ENCODE measurements around the gene SUMO3. TPM values are rescaled to one million over a fixed set of nuclear protein-coding genes. Genes with fewer than 3 reads are reported as not detected.

Gene SUMO3
- total RNA-seq, 1 experiment from 2014 or later = 81.7 TPM

DNA sequence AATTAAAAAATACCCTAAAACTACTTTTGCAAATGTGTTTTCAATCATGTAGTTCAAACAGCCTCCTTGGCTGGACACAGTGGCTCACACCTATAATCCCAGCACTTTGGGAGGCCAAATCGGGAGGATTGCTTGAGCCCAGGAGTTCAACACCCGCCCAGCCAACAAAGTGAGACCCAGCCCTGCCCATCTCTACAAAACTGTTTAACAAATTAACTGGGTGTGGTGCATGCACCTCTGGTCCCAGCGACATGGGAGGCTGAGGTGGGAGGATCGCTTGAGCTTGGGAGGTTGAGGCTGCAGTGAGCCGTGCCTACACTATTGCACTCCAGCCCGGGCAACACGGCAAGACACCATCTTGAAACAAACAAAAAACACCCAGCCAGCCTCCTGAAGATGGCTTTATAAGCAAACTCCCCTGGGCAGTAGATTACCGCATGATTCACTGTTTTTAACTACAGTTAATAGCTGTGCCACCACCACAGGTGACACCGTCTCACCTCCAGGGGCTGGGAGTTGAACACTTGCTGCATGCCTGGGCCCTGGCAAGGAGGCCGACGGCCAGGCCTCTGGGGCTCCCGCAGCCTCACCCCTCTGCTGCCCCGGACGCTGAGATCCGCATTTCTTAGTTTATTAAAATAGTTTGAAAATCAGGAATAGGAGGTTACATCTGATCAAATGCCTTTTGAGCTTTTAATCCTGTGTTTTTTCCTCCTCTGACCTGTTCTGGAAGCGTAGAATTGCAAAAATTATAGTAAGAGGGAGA, 39.4 kb upstream of the SUMO3 start:
- ChIA-PET CTCF (no interaction called here), POLR2A (no interaction called here)
- H3K27me3 Mint-ChIP-seq (ENCODE audit: low read depth) = no peaks in the 10 kb centered on the region
- ATAC-seq (no peak), DNase-seq (ENCODE audit: low spot score) (no peak)
- H3K36me3 Mint-ChIP-seq = peaks cover 62% of the 10 kb centered on the region
- no peaks in the 10 kb centered on the region for H3K9me3 Mint-ChIP-seq
- no peak overlapping the region for H3K27ac Mint-ChIP-seq
- no peak for TF ChIP-seq NFYB (CRISPR knock-in tag; conservative IDR thresholded peaks at IDR 0.05; ENCODE audit: low read depth)
- TF ChIP-seq, protein P1, sequence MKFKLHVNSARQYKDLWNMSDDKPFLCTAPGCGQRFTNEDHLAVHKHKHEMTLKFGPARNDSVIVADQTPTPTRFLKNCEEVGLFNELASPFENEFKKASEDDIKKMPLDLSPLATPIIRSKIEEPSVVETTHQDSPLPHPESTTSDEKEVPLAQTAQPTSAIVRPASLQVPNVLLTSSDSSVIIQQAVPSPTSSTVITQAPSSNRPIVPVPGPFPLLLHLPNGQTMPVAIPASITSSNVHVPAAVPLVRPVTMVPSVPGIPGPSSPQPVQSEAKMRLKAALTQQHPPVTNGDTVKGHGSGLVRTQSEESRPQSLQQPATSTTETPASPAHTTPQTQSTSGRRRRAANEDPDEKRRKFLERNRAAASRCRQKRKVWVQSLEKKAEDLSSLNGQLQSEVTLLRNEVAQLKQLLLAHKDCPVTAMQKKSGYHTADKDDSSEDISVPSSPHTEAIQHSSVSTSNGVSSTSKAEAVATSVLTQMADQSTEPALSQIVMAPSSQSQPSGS (CRISPR knock-in tag; IDR thresholded peaks at IDR 0.05; ENCODE audit: borderline replicate concordance, low read depth) = no peak
- no peak for TF ChIP-seq HMGA2 (CRISPR knock-in tag; IDR thresholded peaks at IDR 0.05)
- TF ChIP-seq, protein P2, sequence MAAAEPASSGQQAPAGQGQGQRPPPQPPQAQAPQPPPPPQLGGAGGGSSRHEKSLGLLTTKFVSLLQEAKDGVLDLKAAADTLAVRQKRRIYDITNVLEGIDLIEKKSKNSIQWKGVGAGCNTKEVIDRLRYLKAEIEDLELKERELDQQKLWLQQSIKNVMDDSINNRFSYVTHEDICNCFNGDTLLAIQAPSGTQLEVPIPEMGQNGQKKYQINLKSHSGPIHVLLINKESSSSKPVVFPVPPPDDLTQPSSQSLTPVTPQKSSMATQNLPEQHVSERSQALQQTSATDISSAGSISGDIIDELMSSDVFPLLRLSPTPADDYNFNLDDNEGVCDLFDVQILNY (CRISPR knock-in tag; IDR thresholded peaks at IDR 0.05) = no peak
- TF ChIP-seq, protein P3, sequence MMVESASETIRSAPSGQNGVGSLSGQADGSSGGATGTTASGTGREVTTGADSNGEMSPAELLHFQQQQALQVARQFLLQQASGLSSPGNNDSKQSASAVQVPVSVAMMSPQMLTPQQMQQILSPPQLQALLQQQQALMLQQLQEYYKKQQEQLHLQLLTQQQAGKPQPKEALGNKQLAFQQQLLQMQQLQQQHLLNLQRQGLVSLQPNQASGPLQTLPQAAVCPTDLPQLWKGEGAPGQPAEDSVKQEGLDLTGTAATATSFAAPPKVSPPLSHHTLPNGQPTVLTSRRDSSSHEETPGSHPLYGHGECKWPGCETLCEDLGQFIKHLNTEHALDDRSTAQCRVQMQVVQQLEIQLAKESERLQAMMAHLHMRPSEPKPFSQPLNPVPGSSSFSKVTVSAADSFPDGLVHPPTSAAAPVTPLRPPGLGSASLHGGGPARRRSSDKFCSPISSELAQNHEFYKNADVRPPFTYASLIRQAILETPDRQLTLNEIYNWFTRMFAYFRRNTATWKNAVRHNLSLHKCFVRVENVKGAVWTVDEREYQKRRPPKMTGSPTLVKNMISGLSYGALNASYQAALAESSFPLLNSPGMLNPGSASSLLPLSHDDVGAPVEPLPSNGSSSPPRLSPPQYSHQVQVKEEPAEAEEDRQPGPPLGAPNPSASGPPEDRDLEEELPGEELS (CRISPR knock-in tag; IDR thresholded peaks at IDR 0.05) = no peak
- no peak for TF ChIP-seq SMAD4 (CRISPR knock-in tag; IDR thresholded peaks at IDR 0.05)
- no peak for TF ChIP-seq NR3C1 (CRISPR knock-in tag; conservative IDR thresholded peaks at IDR 0.05; ENCODE audit: low read depth)
- no peak overlapping the region for H3K4me3 Mint-ChIP-seq
- 0 out of 2 replicates have a peak, but pooled peaks cover 2% of the 10 kb centered on the region for H3K4me1 Mint-ChIP-seq

DNA sequence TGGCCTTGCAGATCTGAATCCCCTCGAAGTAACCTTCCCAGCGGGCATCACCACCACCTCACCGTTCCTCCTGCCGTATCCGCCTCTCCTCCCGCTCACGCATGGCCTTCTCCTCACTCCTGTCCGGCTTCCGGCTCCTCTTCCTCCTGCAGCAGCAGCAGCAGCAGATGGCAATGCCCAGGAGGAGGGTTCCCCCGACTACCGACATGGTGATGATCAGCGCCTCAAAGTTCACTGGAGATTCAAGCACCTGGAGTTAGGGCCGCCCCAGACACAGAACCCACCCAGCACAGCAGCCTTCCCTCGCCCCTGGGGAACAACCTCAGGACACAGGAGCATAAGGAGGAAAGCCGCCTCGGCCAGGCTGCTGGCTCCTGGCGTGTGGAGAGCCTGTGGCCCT, 38.3 kb upstream of the SUMO3 start:
- Mint-ChIP-seq H3K4me1 (no peaks in the 10 kb centered on the region), H3K9me3 (no peaks in the 10 kb centered on the region), H3K4me3 (no peak overlapping the region), H3K36me3 (peaks cover 64% of the 10 kb centered on the region), H3K27me3 (ENCODE audit: low read depth) (no peaks in the 10 kb centered on the region), H3K27ac (no peak overlapping the region; the same call in 1 of the 2 replicates)
- TF ChIP-seq FOXK1 (CRISPR knock-in tag; IDR thresholded peaks at IDR 0.05) (no peak), JAZF1 (CRISPR knock-in tag; IDR thresholded peaks at IDR 0.05) (no peak), NR2C2 (CRISPR knock-in tag; IDR thresholded peaks at IDR 0.05) (no peak), ZNF396 (CRISPR knock-in tag; IDR thresholded peaks at IDR 0.05; ENCODE audit: borderline replicate concordance) (no peak), SMAD3 (CRISPR knock-in tag; IDR thresholded peaks at IDR 0.05; ENCODE audit: borderline replicate concordance) (no peak), NFYB (CRISPR knock-in tag; conservative IDR thresholded peaks at IDR 0.05; ENCODE audit: low read depth) (no peak)
- TF ChIP-seq, protein P4, sequence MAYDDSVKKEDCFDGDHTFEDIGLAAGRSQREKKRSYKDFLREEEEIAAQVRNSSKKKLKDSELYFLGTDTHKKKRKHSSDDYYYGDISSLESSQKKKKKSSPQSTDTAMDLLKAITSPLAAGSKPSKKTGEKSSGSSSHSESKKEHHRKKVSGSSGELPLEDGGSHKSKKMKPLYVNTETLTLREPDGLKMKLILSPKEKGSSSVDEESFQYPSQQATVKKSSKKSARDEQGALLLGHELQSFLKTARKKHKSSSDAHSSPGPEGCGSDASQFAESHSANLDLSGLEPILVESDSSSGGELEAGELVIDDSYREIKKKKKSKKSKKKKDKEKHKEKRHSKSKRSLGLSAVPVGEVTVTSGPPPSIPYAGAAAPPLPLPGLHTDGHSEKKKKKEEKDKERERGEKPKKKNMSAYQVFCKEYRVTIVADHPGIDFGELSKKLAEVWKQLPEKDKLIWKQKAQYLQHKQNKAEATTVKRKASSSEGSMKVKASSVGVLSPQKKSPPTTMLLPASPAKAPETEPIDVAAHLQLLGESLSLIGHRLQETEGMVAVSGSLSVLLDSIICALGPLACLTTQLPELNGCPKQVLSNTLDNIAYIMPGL (CRISPR knock-in tag; IDR thresholded peaks at IDR 0.05) = no peak
- TF ChIP-seq, protein P1 (CRISPR knock-in tag; IDR thresholded peaks at IDR 0.05; ENCODE audit: borderline replicate concordance, low read depth) = no peak
- DNase-seq (ENCODE audit: low spot score) (no peak), ATAC-seq (no peak)
- POLR2A ChIA-PET = no interaction called here
- CTCF ChIA-PET = no interaction called here

DNA sequence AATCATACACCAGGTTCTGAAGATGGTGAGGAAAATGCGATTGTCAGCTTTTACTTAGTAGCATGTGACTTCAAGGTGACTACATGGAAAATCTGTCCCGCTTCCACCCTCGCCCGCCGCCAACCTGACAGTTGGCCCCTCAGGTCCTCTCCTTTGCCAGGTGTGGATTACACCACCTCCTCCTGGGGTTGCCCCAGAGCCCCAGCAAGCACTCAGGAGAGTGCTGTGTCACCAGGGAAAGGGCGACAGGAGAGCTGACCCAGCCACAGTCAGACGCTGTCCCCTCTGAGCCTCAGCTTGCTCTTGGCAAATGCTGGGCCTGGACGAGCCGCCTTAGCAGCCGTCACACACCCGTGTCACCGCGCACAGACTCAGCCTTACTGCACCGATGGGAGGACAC, 37.7 kb upstream of the SUMO3 start:
- POLR2A ChIA-PET = interaction anchor here (0.6 kb wide), 1 partner anchor 16 kb away, joined by 5 read pairs; no protein-coding TSS in a partner anchor
- DNase-seq (ENCODE audit: low spot score) (no peak), ATAC-seq (no peak)
- no peak overlapping the region; the same call in 1 of the 2 replicates for H3K27ac Mint-ChIP-seq
- no peaks in the 10 kb centered on the region for H3K9me3 Mint-ChIP-seq
- H3K4me1 Mint-ChIP-seq = no peaks in the 10 kb centered on the region
- no peaks in the 10 kb centered on the region for H3K27me3 Mint-ChIP-seq (ENCODE audit: low read depth)
- H3K36me3 Mint-ChIP-seq = peaks cover 64% of the 10 kb centered on the region
- H3K4me3 Mint-ChIP-seq = no peak overlapping the region
- CTCF ChIA-PET = no interaction called here
- TF ChIP-seq, protein P1 (CRISPR knock-in tag; IDR thresholded peaks at IDR 0.05; ENCODE audit: borderline replicate concordance, low read depth) = no peak
- TF ChIP-seq, protein P5, sequence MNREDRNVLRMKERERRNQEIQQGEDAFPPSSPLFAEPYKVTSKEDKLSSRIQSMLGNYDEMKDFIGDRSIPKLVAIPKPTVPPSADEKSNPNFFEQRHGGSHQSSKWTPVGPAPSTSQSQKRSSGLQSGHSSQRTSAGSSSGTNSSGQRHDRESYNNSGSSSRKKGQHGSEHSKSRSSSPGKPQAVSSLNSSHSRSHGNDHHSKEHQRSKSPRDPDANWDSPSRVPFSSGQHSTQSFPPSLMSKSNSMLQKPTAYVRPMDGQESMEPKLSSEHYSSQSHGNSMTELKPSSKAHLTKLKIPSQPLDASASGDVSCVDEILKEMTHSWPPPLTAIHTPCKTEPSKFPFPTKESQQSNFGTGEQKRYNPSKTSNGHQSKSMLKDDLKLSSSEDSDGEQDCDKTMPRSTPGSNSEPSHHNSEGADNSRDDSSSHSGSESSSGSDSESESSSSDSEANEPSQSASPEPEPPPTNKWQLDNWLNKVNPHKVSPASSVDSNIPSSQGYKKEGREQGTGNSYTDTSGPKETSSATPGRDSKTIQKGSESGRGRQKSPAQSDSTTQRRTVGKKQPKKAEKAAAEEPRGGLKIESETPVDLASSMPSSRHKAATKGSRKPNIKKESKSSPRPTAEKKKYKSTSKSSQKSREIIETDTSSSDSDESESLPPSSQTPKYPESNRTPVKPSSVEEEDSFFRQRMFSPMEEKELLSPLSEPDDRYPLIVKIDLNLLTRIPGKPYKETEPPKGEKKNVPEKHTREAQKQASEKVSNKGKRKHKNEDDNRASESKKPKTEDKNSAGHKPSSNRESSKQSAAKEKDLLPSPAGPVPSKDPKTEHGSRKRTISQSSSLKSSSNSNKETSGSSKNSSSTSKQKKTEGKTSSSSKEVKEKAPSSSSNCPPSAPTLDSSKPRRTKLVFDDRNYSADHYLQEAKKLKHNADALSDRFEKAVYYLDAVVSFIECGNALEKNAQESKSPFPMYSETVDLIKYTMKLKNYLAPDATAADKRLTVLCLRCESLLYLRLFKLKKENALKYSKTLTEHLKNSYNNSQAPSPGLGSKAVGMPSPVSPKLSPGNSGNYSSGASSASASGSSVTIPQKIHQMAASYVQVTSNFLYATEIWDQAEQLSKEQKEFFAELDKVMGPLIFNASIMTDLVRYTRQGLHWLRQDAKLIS (CRISPR knock-in tag; IDR thresholded peaks at IDR 0.05; ENCODE audit: borderline replicate concordance) = no peak
- no peak for TF ChIP-seq EMX1 (CRISPR knock-in tag; IDR thresholded peaks at IDR 0.05)
- TF ChIP-seq ZNF263 (CRISPR knock-in tag; IDR thresholded peaks at IDR 0.05; ENCODE audit: low read depth) = no peak
- TF ChIP-seq IRF2 (CRISPR knock-in tag; IDR thresholded peaks at IDR 0.05; ENCODE audit: borderline replicate concordance, low read depth) = no peak
